Glutamatergic neuron (in vitro differentiated cells): Measurements from ENCODE around the gene GOLGA7B. TPM values are rescaled to one million over a fixed set of nuclear protein-coding genes. Genes with fewer than 3 reads are reported as not detected.
A peak's percentile ranks its signal among the peaks of the same experiment; 100 is the strongest.

ENCODE experiments used
- DNase-seq: peaks from one replicate; pipeline ENCODE4 v3.0.0; 2022
- H3K27ac Mint-ChIP-seq: one replicate; pipeline ENCODE4 v1.8.0; 2020; ENCODE audit warnings: mild to moderate bottlenecking, mixed read lengths, inconsistent platforms; ENCODE audit not compliant: unreplicated experiment
- H3K27me3 Mint-ChIP-seq: one replicate; pipeline ENCODE4 v1.8.0; 2020; ENCODE audit warnings: mild to moderate bottlenecking, moderate library complexity, mixed read lengths, inconsistent platforms; ENCODE audit not compliant: unreplicated experiment
- H3K36me3 Mint-ChIP-seq: one replicate; pipeline ENCODE4 v1.8.0; 2020; ENCODE audit warnings: mild to moderate bottlenecking, mixed read lengths, inconsistent platforms; ENCODE audit not compliant: unreplicated experiment
- H3K4me1 Mint-ChIP-seq: one replicate; pipeline ENCODE4 v1.8.0; 2020; ENCODE audit warnings: mild to moderate bottlenecking, low read depth, mixed read lengths, inconsistent platforms; ENCODE audit not compliant: unreplicated experiment
- H3K4me3 Mint-ChIP-seq: one replicate; pipeline ENCODE4 v1.8.0; 2020; ENCODE audit warnings: mild to moderate bottlenecking, mixed read lengths, inconsistent platforms; ENCODE audit not compliant: unreplicated experiment
- H3K9me3 Mint-ChIP-seq: one replicate; pipeline ENCODE4 v1.8.0; 2020; ENCODE audit warnings: mild to moderate bottlenecking, moderate library complexity, mixed read lengths, inconsistent platforms; ENCODE audit not compliant: unreplicated experiment
- total RNA-seq: library from RNA; stranded (reverse); fragmentation: NEBNext Ultra II Directional; extraction: Animal tissue kit (Norgen Biotek cat#: 25700); gene quantifications from one replicate; pipeline ENCODE4 v1.2.1, GENCODE V29; 2021; ENCODE audit not compliant: unreplicated experiment
- TF ChIP-seq, protein P1 (sequence below): fragments of 200-600 bp; sonication (generic); IDR thresholded peaks from one replicate; pipeline ENCODE4 v1.5.0; 2021; ENCODE audit not compliant: partially characterized antibody, unreplicated experiment

Gene GOLGA7B
- total RNA-seq, 1 donor from 2014 or later: 21.5 TPM

DNA sequence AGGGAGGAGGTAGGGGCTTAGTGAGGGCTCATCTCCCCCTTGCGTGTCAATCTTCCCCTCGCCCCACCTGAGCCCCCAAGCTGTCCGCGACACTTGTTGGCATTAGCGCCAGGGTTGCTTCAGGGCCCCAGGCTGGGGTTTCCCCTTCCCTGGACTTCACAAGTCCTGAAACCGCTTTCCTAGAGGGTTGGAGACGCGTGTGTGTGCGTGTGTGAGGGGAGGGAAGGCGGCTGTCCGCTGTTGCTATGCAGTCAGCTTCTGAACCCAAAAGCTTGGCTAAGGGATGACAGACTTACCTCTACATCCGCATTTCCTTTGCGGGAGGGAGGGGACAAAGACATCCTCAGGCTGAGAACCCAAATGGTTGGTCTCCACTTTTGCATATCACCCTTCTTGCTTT, 803 bp downstream of the GOLGA7B start:
- H3K27ac Mint-ChIP-seq: peak overlapping the region; percentile 68
- peaks cover 26% of the 10 kb centered on the region for H3K27me3 Mint-ChIP-seq
- H3K9me3 Mint-ChIP-seq: peaks cover 19% of the 10 kb centered on the region
- peaks cover 5% of the 10 kb centered on the region for H3K36me3 Mint-ChIP-seq
- peak overlapping the region; percentile 89 for H3K4me3 Mint-ChIP-seq
- peaks cover 29% of the 10 kb centered on the region for H3K4me1 Mint-ChIP-seq
- no peak for DNase-seq
- TF ChIP-seq, protein P1, sequence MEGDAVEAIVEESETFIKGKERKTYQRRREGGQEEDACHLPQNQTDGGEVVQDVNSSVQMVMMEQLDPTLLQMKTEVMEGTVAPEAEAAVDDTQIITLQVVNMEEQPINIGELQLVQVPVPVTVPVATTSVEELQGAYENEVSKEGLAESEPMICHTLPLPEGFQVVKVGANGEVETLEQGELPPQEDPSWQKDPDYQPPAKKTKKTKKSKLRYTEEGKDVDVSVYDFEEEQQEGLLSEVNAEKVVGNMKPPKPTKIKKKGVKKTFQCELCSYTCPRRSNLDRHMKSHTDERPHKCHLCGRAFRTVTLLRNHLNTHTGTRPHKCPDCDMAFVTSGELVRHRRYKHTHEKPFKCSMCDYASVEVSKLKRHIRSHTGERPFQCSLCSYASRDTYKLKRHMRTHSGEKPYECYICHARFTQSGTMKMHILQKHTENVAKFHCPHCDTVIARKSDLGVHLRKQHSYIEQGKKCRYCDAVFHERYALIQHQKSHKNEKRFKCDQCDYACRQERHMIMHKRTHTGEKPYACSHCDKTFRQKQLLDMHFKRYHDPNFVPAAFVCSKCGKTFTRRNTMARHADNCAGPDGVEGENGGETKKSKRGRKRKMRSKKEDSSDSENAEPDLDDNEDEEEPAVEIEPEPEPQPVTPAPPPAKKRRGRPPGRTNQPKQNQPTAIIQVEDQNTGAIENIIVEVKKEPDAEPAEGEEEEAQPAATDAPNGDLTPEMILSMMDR: no peak

DNA sequence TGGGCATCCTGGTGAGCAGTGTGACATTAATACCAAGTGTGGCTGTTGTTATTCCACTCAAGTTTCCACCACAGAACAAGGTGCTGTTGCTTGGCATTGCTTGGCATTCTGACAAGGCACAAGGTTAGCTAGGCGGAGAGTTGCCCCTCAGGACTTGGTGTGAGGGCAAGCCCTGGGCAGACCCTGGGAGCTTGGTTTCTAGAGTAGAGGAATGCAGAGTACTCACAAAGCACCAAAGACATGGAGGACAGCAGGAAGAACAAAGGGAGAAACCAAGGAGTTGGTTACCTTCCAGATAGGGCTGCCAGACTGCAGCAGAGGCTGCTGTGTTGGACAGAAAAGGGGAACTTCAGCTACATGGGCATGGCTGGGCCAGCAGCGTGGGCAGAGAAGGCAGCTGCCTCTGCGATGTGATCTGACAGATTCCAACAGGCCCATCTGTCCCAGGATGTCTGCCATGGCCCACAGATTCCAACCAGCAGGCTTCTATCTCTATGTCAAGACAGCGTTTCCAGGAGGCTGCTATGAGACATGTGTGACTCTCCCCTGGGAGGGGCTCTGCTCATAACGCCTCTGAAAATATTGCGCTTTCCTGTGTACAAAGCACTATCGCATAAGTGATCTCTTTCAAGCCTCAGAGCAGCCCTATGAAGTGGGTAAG, 1.8 kb downstream of the GOLGA7B start:
- H3K4me1 Mint-ChIP-seq: peaks cover 29% of the 10 kb centered on the region
- peak overlapping the region; percentile 89 for H3K4me3 Mint-ChIP-seq
- TF ChIP-seq, protein P1: no peak
- peaks cover 5% of the 10 kb centered on the region for H3K36me3 Mint-ChIP-seq
- DNase-seq: peak; percentile 49
- peak overlapping the region; percentile 77 for H3K27ac Mint-ChIP-seq
- H3K27me3 Mint-ChIP-seq: peaks cover 26% of the 10 kb centered on the region
- peaks cover 19% of the 10 kb centered on the region for H3K9me3 Mint-ChIP-seq

DNA sequence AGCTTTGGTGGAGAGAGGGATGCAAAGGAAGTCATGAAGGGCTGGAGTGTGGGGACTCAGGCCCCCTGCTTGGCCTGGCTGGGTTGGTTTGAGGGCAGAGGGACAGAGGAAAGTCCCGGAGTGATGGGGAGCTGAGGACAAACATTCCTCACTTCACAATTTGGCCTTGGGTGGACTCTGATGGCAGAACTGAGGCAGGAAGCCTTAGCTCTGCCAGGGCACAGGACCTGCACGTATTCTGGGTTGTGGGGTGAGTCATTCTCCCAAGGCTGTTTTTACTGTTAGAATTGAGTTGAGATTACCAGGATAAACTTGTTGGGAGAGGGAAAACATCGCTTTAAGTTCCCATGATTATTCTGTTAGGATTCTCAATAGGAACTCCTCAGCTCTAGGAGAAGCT, 2.6 kb downstream of the GOLGA7B start:
- TF ChIP-seq, protein P1: no peak
- H3K4me1 Mint-ChIP-seq: peaks cover 29% of the 10 kb centered on the region
- peaks cover 5% of the 10 kb centered on the region for H3K36me3 Mint-ChIP-seq
- no peak for DNase-seq
- peaks cover 26% of the 10 kb centered on the region for H3K27me3 Mint-ChIP-seq
- H3K9me3 Mint-ChIP-seq: peaks cover 19% of the 10 kb centered on the region
- peak overlapping the region; percentile 77 for H3K27ac Mint-ChIP-seq
- peak overlapping the region; percentile 89 for H3K4me3 Mint-ChIP-seq

DNA sequence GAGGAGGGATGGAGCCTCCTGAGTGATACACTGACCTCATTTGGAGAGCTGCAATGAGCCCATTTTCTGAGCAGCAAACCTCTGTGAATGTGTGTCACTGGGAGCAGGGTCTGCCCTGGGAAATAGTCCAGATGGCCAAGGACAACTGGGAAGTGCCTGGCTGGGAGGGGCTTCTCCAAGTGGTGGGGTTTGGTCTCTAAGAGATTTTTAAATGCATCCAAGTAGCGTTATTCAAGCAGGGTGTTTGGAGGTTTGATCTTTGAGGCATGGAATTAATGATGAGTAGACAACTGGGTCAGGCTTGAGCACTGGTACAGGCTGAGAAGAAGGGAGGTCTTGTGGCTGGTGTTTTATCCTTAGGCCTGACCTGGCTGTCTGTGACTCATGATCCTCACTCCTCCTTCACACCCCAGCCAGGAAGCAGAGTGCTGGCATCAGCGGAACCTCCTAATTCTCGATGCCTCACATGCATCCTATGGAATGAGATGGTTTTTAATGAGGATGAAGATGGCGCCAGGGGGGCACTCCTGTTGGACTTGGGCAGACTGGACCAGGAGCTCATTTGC, 3.3 kb downstream of the GOLGA7B start:
- H3K27me3 Mint-ChIP-seq: peaks cover 28% of the 10 kb centered on the region
- H3K27ac Mint-ChIP-seq: peak overlapping the region; percentile 77
- H3K36me3 Mint-ChIP-seq: peaks cover 5% of the 10 kb centered on the region
- TF ChIP-seq, protein P1: no peak
- H3K4me1 Mint-ChIP-seq: peaks cover 29% of the 10 kb centered on the region
- DNase-seq: no peak
- H3K4me3 Mint-ChIP-seq: peak overlapping the region; percentile 89
- peaks cover 19% of the 10 kb centered on the region for H3K9me3 Mint-ChIP-seq

DNA sequence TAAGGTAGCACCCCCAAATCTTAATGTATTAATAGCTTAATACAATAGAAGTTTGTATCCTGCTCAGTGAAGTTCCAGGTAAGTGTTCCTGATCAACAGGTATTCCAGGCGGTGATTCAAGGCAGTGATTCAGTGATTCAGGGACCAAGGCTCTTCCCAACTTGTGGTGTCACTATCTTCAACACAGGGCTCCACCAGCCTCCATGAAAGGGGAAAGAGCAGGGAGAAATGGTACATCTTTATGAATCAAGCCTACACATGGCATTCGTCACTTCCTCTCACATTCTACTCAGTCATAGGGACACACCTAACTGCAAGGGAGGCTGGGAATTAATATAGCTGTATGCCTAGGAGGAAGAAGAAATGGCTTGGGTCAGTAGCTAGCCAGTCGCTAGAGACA, 5.1 kb downstream of the GOLGA7B start:
- Mint-ChIP-seq H3K4me1 (peaks cover 33% of the 10 kb centered on the region), H3K36me3 (peaks cover 5% of the 10 kb centered on the region), H3K27ac (no peak overlapping the region), H3K4me3 (no peak overlapping the region), H3K9me3 (peaks cover 14% of the 10 kb centered on the region), H3K27me3 (peaks cover 22% of the 10 kb centered on the region)
- DNase-seq: no peak
- TF ChIP-seq, protein P1: no peak
